OCI-LY7 (cell line): ENCODE measurements around the gene CCL15. TPM values are rescaled to one million over a fixed set of nuclear protein-coding genes. Genes with fewer than 3 reads are reported as not detected.

ENCODE experiments used
- BruUV-seq: library from RNA; stranded (reverse); fragments of 400-500 nt; replicated peaks from 2 replicates; lab custom pipeline; 2021; lab: Mats Ljungman, UMichigan
- CTCF ChIA-PET: fragments of 300-600 bp; sonication (Branson Sonifier 250); formaldehyde crosslinking; loops from one replicate; lab custom pipeline; 2022; ENCODE audit warnings: antibody characterized with exemption; ENCODE audit not compliant: unreplicated experiment; lab: Charles Lee
- POLR2A ChIA-PET: fragments of 300-600 bp; sonication (Branson Sonifier 250); formaldehyde crosslinking; loops from one replicate; lab custom pipeline; 2022; ENCODE audit warnings: antibody characterized with exemption; lab: Charles Lee
- DNase-seq: peaks from one replicate; pipeline ENCODE4 v3.0.0-alpha.2; 2015; ENCODE audit warnings: low spot score
- H2AFZ ChIP-seq: fragments of 200-600 bp; sonication (generic), shearing (Covaris generic); 2 replicates; pipeline ENCODE4 v1.6.1; 2014; ENCODE audit warnings: mild to moderate bottlenecking, antibody characterized with exemption, low read length, moderate library complexity
- H3K27ac ChIP-seq: fragments of 200-600 bp; sonication (generic); 2 replicates; pipeline ENCODE4 v1.5.1; 2014; ENCODE audit warnings: mixed run types, low read depth, mild to moderate bottlenecking, moderate library complexity, low read length, inconsistent platforms; ENCODE audit not compliant: poor library complexity, severe bottlenecking
- H3K36me3 ChIP-seq: fragments of 200-600 bp; sonication (generic); 2 replicates; pipeline ENCODE4 v1.6.1; 2014; ENCODE audit warnings: mild to moderate bottlenecking, antibody characterized with exemption, low read length, moderate library complexity, mixed read lengths; ENCODE audit not compliant: insufficient read depth
- H3K4me1 ChIP-seq: fragments of 200-600 bp; sonication (generic); 2 replicates; pipeline ENCODE4 v1.5.1; 2014; ENCODE audit warnings: mild to moderate bottlenecking, low read length; ENCODE audit not compliant: insufficient read depth, poor library complexity, severe bottlenecking
- H3K4me2 ChIP-seq: fragments of 200-600 bp; sonication (generic); 2 replicates; pipeline ENCODE4 v1.6.1; 2014; ENCODE audit warnings: mild to moderate bottlenecking, low read length
- H3K4me3 ChIP-seq: fragments of 200-600 bp; sonication (generic); 2 replicates; pipeline ENCODE4 v1.5.1; 2014; ENCODE audit warnings: mild to moderate bottlenecking, low read depth, low read length; ENCODE audit not compliant: poor library complexity, severe bottlenecking
- H3K79me2 ChIP-seq: fragments of 200-600 bp; sonication (generic); 2 replicates; pipeline ENCODE4 v1.6.1; 2016; ENCODE audit warnings: low read depth, mild to moderate bottlenecking, low read length, moderate library complexity, mixed read lengths; ENCODE audit not compliant: insufficient read depth
- H3K9me2 ChIP-seq: fragments of 200-600 bp; sonication (generic); 2 replicates; pipeline ENCODE4 v1.6.1; 2016; ENCODE audit warnings: mild to moderate bottlenecking, low read length, mixed read lengths; ENCODE audit not compliant: insufficient read depth
- H3K9me3 ChIP-seq: fragments of 200-600 bp; sonication (generic); 2 replicates; pipeline ENCODE4 v1.6.1; 2014; ENCODE audit warnings: mild to moderate bottlenecking, mixed run types, low read length, mixed read lengths
- H4K20me1 ChIP-seq: fragments of 200-600 bp; sonication (generic); 2 replicates; pipeline ENCODE4 v1.6.1; 2014; ENCODE audit warnings: mild to moderate bottlenecking, antibody characterized with exemption, low read length, moderate library complexity, mixed read lengths; ENCODE audit not compliant: insufficient read depth
- CTCF ChIP-seq: fragments of 200-600 bp; sonication (generic); conservative IDR thresholded peaks from 2 replicates; pipeline ENCODE4 v1.5.1; 2014; ENCODE audit warnings: mild to moderate bottlenecking, antibody characterized with exemption, low read length, moderate library complexity, mixed read lengths
- EZH2phosphoT487 ChIP-seq: fragments of 200-600 bp; sonication (generic); IDR thresholded peaks from 2 replicates; pipeline ENCODE4 v1.6.1; 2018; ENCODE audit warnings: low read depth, borderline replicate concordance, mild to moderate bottlenecking, mixed run types, antibody characterized with exemption, low read length, moderate library complexity, mixed read lengths
- intact Hi-C: fragments of 100-400 bp; cut with micrococcal nuclease; formaldehyde crosslinking; loops from one replicate; pipeline ENCODE4 v1.10.0; 2022; ENCODE audit not compliant: unreplicated experiment
- total RNA-seq, 2 experiments: library from RNA; depleted of rRNA in 1 of 2; stranded (reverse); fragments of >200 nt in 1 of 2; shearing (Covaris generic) in 1 of 2; gene quantifications; 2 replicates each; pipeline ENCODE4 v1.2.3, GENCODE V29; 2014 to 2022

The CCL15 gene
- total RNA-seq, 2 experiments from 2014 or later: not detected

GRCh38 chr17:36036235-36036634 lies 34.9 kb upstream of the CCL15 start:
- H3K36me3 ChIP-seq: no peaks in the 10 kb centered on the region
- DNase-seq: no peak
- ChIA-PET CTCF (no interaction called here), POLR2A (no interaction called here)
- H3K9me2 ChIP-seq: no peaks in the 10 kb centered on the region
- H2AFZ ChIP-seq: no peak overlapping the region
- no peaks in the 10 kb centered on the region for H3K79me2 ChIP-seq
- no peak overlapping the region for H3K4me3 ChIP-seq
- H3K4me2 ChIP-seq: no peak overlapping the region
- TF ChIP-seq CTCF (no peak), EZH2phosphoT487 (no peak)
- no peaks in the 10 kb centered on the region for H4K20me1 ChIP-seq
- H3K4me1 ChIP-seq: no peaks in the 10 kb centered on the region
- no TSS peak for BruUV-seq
- intact Hi-C loops: no loop called here
- H3K9me3 ChIP-seq: no peaks in the 10 kb centered on the region
- H3K27ac ChIP-seq: no peak overlapping the region

- no peak for DNase-seq
- intact Hi-C loops: no loop called here
- H3K27ac ChIP-seq: no peak overlapping the region
- no peaks in the 10 kb centered on the region for H3K36me3 ChIP-seq
- H3K4me1 ChIP-seq: no peaks in the 10 kb centered on the region
- no peak overlapping the region for H3K4me2 ChIP-seq
- POLR2A ChIA-PET: no interaction called here
- TF ChIP-seq EZH2phosphoT487 (no peak), CTCF (no peak)
- no peak overlapping the region for H2AFZ ChIP-seq
- CTCF ChIA-PET: no interaction called here
- H3K4me3 ChIP-seq: no peak overlapping the region
- BruUV-seq: no TSS peak
- H3K9me3 ChIP-seq: no peaks in the 10 kb centered on the region
- no peaks in the 10 kb centered on the region for H3K9me2 ChIP-seq
- no peaks in the 10 kb centered on the region for H4K20me1 ChIP-seq
- H3K79me2 ChIP-seq: no peaks in the 10 kb centered on the region
Observed at GRCh38 chr17:36034127-36034526, 32.8 kb upstream of the CCL15 start.

- Histone ChIP-seq H4K20me1 (no peaks in the 10 kb centered on the region), H3K27ac (no peak overlapping the region), H3K4me3 (no peak overlapping the region), H3K4me1 (no peaks in the 10 kb centered on the region), H3K9me3 (no peaks in the 10 kb centered on the region), H2AFZ (no peak overlapping the region), H3K4me2 (no peak overlapping the region), H3K9me2 (no peaks in the 10 kb centered on the region), H3K36me3 (no peaks in the 10 kb centered on the region), H3K79me2 (no peaks in the 10 kb centered on the region)
- intact Hi-C loops: no loop called here
- BruUV-seq: no TSS peak
- no peak for DNase-seq
- no peak for TF ChIP-seq EZH2phosphoT487
- ChIA-PET CTCF (no interaction called here), POLR2A (no interaction called here)
Observed at GRCh38 chr17:36030956-36031355, 29.6 kb upstream of the CCL15 start.
